Measurements from ENCODE around the gene ADAM8.

GRCh38 chr10:133235932-133236331 is 40.7 kb downstream of the ADAM8 start:
- no peak for TF ChIP-seq CTCF (IDR thresholded peaks at IDR 0.05)
- no peak for TF ChIP-seq EZH2 (IDR thresholded peaks at IDR 0.05; ENCODE audit: borderline replicate concordance, insufficient read depth, low read depth, low read length, poor library complexity, severe bottlenecking)
